GM20431 (cell line): Measurements from ENCODE around the gene ZBED4.
"Not testable (repeated sequence)": the region's sequence is repeated elsewhere in the genome, so short reads cannot be mapped to it uniquely, and the experiment has no call there.

ENCODE experiments used
- in situ Hi-C: fragments of 300-500 bp; cut with MseI, MboI; formaldehyde crosslinking; loops from one replicate; pipeline ENCODE4 v1.15.0; 2020; ENCODE audit warnings: low sequenced_read_pairs; ENCODE audit not compliant: unreplicated experiment

ZBED4 gene, protein sequence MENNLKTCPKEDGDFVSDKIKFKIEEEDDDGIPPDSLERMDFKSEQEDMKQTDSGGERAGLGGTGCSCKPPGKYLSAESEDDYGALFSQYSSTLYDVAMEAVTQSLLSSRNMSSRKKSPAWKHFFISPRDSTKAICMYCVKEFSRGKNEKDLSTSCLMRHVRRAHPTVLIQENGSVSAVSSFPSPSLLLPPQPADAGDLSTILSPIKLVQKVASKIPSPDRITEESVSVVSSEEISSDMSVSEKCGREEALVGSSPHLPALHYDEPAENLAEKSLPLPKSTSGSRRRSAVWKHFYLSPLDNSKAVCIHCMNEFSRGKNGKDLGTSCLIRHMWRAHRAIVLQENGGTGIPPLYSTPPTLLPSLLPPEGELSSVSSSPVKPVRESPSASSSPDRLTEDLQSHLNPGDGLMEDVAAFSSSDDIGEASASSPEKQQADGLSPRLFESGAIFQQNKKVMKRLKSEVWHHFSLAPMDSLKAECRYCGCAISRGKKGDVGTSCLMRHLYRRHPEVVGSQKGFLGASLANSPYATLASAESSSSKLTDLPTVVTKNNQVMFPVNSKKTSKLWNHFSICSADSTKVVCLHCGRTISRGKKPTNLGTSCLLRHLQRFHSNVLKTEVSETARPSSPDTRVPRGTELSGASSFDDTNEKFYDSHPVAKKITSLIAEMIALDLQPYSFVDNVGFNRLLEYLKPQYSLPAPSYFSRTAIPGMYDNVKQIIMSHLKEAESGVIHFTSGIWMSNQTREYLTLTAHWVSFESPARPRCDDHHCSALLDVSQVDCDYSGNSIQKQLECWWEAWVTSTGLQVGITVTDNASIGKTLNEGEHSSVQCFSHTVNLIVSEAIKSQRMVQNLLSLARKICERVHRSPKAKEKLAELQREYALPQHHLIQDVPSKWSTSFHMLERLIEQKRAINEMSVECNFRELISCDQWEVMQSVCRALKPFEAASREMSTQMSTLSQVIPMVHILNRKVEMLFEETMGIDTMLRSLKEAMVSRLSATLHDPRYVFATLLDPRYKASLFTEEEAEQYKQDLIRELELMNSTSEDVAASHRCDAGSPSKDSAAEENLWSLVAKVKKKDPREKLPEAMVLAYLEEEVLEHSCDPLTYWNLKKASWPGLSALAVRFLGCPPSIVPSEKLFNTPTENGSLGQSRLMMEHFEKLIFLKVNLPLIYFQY

DNA sequence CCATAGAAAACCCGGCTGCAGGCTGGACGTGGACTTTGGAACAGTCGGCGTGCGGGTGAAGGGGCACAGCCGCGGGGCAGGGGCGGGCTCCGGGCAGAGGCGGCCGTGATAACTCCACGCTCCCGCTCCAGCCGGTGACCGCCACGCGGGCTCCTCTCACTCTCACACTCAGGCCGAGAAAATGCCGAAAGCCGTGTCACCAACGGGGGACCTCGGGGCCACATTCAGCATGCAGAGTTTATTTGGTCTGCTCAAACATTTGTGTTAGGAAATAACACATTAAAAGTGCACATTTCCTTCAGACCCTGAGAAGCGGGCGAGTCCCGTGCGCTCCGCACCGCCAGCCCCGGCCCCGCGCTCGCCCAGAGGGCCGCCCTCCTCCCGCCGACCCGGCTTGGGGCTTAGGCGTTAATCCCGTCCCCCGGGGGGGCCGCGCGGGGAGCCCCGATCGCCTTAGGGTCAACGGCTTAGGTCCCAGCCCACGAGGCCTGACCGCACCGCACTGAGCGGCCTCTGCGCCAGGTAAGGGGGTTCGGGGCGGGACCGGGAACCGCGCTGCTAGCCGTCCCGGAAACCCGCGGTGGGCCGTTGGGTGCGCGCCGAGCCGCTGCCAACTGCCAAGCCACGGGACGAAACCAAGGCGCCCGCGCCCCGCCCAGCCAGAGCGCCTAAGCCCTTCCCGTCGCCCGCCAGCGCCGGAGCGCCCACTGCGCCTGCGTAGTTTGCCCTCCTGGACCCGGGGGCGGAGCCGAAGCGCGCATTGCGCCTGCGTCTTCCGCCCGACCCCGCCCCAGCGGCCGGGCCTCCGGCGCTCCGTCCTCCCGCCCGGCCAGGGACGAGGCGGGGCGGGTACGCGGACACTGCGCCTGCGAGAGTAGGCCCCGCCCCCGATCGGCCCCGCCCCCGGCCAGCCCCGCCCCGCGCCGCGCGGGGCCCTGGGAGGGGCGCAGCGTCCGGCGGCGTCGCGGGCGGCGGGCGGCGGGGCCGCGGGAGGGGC, at the start of gene ZBED4:
ZBED4 (plus strand) TSS at position 947 of the 997 bp plus-strand sequence. CDS start 29,819 bp downstream, outside the sequence.
- in situ Hi-C loops: no loop called here

DNA sequence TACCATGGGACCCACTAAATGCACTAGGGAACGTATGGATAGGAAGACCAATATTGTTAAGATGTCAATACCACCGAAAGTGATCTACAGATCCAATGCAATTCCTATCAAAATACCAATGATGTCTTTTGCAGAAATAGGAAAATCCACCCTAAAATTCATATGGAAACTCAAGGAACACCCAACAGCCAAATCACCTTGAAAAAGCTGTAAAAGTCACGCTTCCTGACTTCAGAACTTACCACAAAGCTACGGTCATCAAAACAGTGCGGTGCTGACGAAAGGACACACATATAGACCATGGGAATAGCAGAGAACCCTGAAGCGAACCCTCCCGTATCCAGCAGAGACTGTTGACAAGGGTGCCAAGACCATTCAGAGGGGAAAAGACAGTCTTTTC, 46.5 kb upstream of the ZBED4 start:
- in situ Hi-C loops: no loop called here

DNA sequence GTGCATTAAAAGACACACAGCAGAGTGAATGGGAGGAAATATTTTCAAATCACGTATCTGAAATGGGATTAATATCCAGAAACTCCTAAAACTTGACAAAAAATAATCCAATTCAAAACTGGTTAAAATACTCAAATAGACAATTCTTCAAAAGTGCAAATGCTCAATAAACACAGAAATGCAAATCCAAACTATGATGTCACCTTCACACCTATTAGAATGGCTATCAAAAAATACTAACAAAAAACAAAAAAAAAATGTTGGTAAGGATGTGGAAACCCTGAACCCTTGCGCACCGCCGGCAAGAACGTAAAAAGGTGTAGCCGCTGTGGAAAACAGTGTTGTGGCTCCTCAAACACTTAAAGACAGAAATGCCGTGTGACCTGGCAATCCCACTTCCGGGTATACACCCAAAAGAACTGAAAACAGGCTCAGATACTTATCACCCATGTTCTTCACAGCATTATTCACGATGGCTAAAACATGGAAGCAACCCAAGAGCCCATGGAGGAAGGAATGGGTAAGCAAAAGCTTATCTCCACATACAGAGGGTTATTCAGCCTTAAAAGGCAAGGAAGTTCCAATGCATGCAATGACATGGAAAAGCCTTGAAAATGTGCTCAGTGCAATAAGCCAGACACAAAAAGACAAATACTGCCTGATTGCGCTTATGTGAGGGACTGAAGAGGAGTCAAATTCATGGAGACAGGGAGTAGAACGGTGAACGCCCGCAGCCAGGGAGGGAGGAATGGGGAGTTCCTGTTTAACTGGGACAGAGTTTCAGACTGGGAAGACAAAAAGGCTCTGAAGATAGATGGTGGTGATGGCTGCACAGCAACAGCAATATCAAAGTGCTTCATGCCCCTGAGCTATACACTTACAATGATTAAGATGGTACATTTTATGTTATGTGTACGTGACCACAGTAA, 45.6 kb upstream of the ZBED4 start:
- in situ Hi-C loops: no loop called here

DNA sequence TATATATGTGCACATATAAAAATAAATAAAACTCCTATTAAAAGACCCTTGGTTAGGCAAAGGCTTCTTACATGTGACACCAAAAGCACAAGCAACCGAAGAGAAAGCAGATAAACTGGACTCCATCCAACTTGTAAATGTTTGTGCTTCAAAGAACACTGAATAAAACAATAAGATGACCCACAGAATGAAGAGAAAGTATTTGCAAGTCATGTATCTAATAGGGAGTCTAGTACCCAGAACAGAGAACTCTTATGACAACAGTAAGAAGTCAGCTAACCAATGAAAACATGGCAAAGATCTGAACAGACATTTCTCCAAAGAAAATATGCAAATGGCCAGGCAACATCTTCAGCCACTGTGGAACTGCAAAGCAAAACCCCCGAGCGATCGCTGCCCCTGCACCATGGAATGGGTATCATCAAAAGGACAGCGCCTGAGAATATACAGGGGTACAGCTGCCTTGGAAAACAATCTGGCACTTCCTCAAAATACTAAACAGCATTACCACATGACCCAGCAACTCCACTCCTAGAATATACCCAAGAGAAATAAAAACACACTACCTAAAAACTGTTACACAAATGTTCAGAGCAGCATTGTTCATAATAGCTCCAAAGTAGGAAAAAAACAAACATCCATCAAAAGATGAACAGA, 43.2 kb upstream of the ZBED4 start:
- in situ Hi-C loops: no loop called here

DNA sequence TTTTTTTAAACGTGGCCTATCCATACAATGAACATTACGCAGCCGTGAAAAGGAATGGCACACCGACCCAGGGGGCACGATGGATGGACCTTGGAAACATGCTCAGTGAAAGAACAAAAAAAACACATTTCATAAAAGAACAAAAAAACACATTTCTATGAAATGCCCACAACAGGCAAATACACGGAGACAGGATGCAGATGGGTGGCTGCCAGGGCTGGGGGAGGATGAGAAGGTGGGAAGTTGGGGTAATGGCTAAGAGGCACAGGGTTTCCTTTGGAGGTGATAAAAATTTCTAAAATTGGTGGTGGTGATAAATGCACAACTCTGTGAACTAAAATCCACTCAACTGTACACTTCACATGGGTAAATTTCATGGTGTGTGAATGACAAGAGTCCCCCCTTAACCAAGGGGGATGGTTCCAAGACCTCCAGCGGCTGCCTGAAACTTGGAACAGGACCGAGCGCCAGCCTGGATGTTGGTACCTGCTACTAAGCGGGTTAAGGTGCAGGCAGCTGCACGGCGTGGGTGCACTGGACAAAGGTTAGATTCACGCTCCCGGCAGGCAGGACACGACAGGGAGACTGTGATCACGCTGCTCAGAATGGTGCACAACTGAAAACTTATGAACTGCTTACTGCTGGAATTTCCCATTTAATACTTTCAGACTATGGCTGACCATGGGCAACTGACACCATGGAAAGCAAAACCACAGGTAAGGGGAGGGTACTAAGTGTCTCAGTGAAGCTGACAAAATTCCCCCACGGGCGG, 42.4 kb upstream of the ZBED4 start:
- in situ Hi-C loops: no loop called here

DNA sequence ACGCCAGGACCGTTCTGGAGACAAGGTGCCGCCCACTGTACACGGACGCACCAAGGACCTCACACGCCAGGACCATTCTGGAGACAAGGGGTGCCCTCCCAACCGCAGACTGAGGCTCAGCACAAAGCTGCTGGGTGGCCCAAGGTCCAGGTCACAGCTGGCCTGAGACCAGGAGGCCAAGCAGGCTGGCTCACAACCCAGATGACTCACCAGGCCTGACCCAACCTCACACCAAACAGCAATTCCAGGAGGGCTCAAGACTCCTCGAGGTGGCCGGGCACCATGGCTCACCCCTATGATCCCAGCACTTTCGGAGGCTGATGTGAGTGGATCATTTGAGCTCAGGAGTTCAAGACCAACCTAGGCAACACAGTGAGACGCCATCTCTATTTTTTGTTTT, 40.8 kb upstream of the ZBED4 start:
- in situ Hi-C loops: no loop called here

DNA sequence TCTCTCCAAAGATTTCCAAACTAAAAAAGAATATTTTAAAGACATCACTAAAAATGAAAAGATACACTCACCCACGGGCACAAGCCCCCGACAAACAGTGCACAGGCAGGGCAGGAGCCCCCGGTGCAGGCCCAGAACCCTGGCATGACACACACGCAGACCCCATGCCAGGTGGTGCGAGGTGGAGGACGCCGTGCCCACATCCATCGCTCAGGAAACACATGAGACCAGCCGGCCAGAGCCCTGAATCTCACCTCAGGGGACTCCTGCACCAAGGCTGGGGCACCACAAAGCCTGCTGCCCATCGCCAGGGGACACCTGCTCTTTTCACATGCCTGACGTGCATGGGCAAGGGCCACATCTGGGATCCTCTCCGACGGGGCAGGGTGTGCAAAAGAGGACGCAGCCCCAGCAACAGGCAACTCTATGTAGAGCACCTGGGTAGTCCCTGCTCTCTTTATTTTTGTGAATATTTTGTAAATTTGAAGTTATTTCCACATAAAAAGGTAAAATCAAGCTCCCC, 39.4 kb upstream of the ZBED4 start:
- in situ Hi-C loops: no loop called here

DNA sequence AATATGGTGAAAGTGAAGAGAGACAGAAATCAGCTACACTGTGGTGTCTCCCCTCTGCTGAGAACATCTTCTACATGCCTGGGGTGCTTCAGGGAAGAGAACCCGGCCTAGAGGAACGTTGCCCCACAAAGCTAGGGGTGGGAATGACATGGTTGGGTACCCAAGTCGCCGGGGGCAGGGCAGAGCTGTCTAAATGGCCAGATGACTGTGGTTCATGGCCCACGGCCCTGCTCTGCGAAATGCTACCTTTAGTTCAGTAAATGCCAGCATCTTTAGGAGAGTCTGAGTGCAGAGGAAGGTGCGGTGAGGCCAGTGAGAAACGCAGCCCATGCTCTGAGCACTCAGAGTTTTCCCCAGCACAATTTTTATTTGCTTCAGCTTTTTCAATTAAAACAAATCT, 38.8 kb upstream of the ZBED4 start:
- in situ Hi-C loops: no loop called here

DNA sequence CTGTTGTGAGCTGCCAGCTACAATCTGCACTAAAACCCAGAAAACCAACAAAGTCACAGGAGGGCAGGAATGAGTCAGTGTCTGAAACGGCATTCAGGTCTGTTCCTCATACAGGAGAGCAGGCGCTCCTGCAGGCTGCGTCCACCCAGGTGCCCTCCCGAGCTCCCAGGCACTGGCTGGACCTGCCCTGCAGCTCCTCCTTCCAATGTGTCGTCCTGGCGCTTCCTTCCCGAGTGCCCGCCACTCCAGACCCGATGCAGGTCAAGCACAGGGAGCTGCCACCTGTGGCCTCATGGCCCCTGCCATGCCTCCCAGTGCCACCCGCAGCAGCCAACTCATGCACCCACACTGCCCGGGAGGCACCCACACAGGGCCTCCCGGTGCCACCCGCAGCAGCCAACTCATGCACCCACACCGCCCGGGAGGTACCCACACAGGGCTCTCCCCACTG, 38.0 kb upstream of the ZBED4 start:
- in situ Hi-C loops: no loop called here

DNA sequence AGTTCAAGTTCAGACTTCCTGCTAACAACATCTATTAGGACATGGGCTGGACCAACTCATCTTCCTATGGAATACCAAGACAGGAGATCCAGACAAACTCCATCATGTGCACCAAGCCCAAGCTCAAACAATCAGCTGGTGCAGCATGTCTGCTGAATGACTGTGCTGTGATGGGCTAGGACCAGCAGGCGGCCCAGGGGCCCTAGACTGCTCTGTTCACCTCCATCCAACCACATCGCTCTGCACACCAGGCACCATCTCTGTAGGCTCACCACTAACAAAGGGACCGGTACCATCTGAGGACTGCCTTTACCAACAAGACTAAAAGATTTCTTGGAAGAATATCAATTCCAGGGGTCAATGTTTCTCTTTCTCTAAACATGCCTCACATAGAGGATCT, 36.3 kb upstream of the ZBED4 start:
- in situ Hi-C loops: no loop called here

DNA sequence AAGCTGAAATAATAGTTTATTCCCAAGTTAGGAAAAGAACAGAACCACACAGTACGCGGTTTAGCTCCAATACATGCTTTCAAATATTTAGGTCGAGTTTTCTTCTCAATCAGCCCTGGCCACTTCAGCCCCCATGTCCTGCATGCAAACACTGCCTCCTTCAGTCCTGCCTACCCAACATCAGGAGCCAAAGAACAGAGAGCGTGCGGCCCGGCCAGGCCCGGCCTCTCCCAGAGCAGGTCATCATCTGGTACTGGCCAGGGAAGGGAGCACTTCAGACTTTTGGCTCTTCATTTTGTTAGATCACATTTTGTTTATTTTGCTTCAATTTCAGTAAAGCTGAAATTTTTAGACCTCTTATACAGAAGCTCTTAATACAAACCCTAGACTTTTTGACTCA, 32.7 kb upstream of the ZBED4 start:
- in situ Hi-C loops: no loop called here

DNA sequence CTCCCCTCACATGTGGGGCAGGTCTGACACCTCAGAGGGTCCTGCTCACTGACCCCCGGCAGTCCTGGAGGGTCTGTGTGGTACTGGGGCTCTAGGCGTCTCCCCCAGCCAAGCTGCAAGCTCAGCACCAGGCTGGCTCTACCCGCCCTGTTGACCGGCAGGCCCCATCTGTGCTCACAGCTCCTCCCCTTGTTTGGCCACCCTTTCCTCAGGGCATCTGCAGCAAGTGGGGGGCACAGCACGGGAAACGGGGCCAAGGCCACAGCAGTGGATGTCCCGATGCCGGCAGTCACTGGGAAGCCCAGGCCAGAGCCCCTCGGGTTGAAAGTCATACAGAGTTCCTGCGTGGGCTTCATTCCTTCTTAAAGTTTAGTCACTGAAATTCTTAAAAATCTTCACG, 31.9 kb upstream of the ZBED4 start:
- in situ Hi-C loops: not testable (repeated sequence)

DNA sequence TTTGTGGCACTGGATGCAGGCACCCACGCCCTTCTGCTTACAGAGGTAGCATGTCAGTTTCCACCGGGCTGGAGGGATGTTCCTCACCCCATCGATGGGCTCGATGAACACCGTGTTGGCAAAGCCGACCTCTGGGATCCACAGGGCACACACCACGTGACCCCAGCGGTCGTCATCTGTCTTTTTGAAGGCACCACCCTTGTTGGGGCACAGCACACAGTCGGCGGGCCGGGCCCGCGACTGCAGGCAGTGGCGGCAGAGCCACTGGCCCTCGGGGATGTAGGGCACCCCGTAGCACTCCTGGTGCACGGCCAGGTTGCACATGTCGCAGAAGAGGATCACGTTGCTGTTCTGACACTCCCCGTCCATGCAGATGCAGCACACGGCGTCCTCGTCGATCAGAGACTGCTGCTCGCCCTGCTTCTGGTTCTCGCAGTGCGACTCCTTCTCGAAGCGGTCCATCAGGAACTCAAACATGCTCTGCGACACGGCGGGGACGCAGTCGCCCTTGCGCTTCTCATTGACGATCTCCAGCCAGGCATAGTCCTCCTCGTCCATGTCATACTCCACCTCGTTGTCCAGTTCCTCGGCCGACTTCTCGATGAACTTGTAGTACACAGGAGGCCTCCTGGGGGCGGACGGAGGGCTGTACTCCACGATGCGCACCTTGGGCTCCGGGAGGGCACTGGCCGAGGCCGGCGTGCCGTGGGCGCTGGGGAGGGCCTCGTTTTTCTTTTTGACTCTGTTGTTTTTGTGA, 30.2 kb upstream of the ZBED4 start:
- in situ Hi-C loops: no loop called here

DNA sequence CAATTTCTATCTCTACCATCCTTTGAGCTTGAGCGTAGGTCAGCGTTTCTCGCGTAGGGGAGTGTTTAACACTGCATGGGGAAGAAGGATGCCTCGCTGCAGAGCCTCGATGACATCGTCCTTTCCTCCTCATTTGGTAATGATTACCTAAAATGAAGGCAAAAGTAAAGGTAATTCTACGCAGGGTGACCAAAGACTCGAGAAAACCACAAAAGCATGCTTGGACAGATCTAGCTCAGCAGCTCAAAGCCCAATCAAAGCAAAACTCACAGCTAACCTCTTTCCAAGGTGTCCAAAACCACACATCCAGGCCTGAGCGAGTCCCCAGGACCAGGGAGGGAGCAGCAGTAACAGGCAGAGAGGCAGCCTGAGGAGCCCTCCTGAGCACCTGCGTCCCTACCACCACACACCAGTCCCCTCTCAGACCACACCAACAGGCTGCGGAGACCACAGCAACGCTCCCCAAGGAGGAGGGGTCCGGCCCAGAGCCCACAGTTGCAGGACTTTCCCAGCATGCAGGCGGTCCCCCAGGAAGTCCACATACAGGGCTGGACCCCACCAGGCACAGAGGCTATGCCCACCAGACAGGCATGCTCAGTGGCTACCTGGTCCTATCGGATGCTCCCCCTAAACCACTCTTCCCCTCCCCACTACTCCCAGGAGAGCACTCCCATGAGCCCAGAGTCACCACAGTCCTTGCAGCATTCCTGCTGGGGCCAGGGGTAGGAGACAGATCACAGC, 29.3 kb upstream of the ZBED4 start:
- in situ Hi-C loops: no loop called here

DNA sequence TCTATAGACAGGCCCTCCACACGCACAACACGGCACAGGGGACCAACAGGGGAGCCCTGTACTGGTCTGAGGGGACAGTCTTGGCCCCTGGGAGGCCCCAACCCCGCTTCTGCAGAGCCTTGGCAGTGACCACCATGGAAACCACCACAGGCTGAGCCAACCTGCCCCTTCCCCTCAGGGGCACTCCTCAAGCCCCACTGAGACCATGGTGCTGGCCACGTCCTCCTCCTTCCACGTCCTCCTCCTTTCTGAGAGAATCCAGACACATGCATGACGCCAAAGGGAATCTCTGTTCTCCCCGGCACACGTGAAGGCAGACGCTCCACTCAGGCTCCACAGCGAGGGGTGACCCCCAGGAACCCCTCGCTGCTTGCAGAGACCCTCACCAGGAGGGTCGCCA, 28.7 kb upstream of the ZBED4 start:
- in situ Hi-C loops: no loop called here

DNA sequence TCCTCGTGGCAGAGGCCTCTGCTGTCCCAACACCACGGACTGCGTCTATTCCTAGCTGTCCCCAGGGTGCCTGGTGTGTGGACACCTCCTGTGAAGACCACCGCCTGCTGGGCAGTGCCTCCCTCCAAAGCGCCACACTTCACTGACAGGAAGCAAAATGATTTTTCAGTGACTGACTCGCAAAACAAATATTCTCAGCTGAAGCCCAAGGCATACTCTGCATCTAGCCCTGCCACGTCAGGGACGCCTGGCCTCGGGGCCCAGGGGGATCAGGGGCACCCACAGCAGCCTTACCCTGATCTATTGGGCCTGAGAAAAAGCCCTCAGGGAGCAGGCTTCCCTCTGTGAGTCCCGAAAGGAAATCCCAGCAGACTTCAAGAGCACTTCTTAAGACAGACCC, 28.2 kb upstream of the ZBED4 start:
- in situ Hi-C loops: no loop called here
